ENCODE measurements around the gene GIGYF2.

DNA sequence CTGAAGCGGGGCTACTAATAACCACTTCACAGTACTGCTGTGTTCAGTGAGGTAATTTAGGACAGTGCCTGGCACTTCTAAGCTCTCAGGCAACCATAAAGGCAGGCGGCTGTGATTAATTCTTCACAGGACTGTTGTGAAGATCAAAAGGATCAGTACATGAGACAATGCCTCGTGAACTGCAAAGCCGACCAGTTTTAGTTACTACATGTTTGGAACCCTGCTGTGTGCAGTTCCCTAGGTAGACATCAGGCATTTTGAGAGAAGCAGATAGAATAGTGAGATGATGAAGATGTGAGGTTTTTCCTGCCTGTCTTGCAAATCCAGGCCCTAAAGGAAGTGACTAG is 44.7 kb upstream of the GIGYF2 start:
- TF ChIP-seq EZH2 (IDR thresholded peaks at IDR 0.05; ENCODE audit: borderline replicate concordance, low read length): no peak
- TF ChIP-seq, protein P1, sequence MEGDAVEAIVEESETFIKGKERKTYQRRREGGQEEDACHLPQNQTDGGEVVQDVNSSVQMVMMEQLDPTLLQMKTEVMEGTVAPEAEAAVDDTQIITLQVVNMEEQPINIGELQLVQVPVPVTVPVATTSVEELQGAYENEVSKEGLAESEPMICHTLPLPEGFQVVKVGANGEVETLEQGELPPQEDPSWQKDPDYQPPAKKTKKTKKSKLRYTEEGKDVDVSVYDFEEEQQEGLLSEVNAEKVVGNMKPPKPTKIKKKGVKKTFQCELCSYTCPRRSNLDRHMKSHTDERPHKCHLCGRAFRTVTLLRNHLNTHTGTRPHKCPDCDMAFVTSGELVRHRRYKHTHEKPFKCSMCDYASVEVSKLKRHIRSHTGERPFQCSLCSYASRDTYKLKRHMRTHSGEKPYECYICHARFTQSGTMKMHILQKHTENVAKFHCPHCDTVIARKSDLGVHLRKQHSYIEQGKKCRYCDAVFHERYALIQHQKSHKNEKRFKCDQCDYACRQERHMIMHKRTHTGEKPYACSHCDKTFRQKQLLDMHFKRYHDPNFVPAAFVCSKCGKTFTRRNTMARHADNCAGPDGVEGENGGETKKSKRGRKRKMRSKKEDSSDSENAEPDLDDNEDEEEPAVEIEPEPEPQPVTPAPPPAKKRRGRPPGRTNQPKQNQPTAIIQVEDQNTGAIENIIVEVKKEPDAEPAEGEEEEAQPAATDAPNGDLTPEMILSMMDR (conservative IDR thresholded peaks at IDR 0.05 in 1 of 2, IDR thresholded peaks at IDR 0.05 in 1 of 2; ENCODE audit: extremely low read depth in 1 of 2, insufficient read depth in 1 of 2, low read depth in 1 of 2, low read length in 2 of 2): no peak
